WERI-Rb-1 (cell line): Measurements from ENCODE around the gene SCART1.
"Not testable (repeated sequence)": the region's sequence is repeated elsewhere in the genome, so short reads cannot be mapped to it uniquely, and the experiment has no call there.

Experiments used
- DNase-seq: peaks from one replicate; pipeline ENCODE4 v3.0.0-alpha.2; 2020
- H3K27ac ChIP-seq: fragments of 250-450 bp; sonication (Bioruptor Pico); 2 replicates; pipeline ENCODE4 v1.5.1; 2020; ENCODE audit warnings: mild to moderate bottlenecking, moderate library complexity
- H3K27me3 ChIP-seq: fragments of 250-450 bp; sonication (Bioruptor Pico); 2 replicates; pipeline ENCODE4 v1.5.1; 2021; ENCODE audit warnings: mild to moderate bottlenecking, low read depth, moderate library complexity; ENCODE audit not compliant: insufficient read depth, severe bottlenecking
- H3K36me3 ChIP-seq: fragments of 250-450 bp; sonication (Bioruptor Pico); 2 replicates; pipeline ENCODE4 v1.5.1; 2020; ENCODE audit warnings: mild to moderate bottlenecking, moderate library complexity
- H3K4me3 ChIP-seq: 2 replicates; pipeline ENCODE4 v1.5.1; 2011; ENCODE audit warnings: low read depth, mild to moderate bottlenecking, control low read depth, low read length
- H3K9me3 ChIP-seq: fragments of 250-450 bp; sonication (Bioruptor Pico); 2 replicates; pipeline ENCODE4 v1.5.1; 2021; ENCODE audit warnings: mild to moderate bottlenecking, moderate library complexity; ENCODE audit not compliant: severe bottlenecking
- CTCF ChIP-seq: IDR thresholded peaks from 2 replicates; pipeline ENCODE4 v1.5.1; 2011; ENCODE audit warnings: low read depth, mild to moderate bottlenecking, control low read depth, inconsistent platforms, low read length

SCART1 gene

GRCh38 chr10:133438711-133439273 lies 15.0 kb upstream of the SCART1 start:
- TF ChIP-seq CTCF, result peak; percentile 72
- peak; percentile 38 for DNase-seq
- H3K9me3 ChIP-seq, result no peaks in the 10 kb centered on the region
- no peak overlapping the region for H3K27ac ChIP-seq
- no peaks in the 10 kb centered on the region for H3K36me3 ChIP-seq
- H3K4me3 ChIP-seq, result no peak overlapping the region
- no peaks in the 10 kb centered on the region for H3K27me3 ChIP-seq

- TF ChIP-seq CTCF, result no peak
These were observed 14.0 kb upstream of the SCART1 start for GRCh38 chr10:133439517-133440461.

GRCh38 chr10:133440633-133441285 lies 13.0 kb upstream of the SCART1 start:
- no peaks in the 10 kb centered on the region for H3K36me3 ChIP-seq
- TF ChIP-seq CTCF, result no peak
- no peak overlapping the region for H3K27ac ChIP-seq
- no peak for DNase-seq
- no peaks in the 10 kb centered on the region for H3K27me3 ChIP-seq
- no peak overlapping the region for H3K4me3 ChIP-seq
- H3K9me3 ChIP-seq, result peaks cover 3% of the 10 kb centered on the region

More at GRCh38 chr10:133439517-133440461, 14.0 kb upstream of the SCART1 start:
- no peaks in the 10 kb centered on the region for H3K9me3 ChIP-seq
- H3K27me3 ChIP-seq, result no peaks in the 10 kb centered on the region
- H3K4me3 ChIP-seq, result no peak overlapping the region
- no peaks in the 10 kb centered on the region for H3K36me3 ChIP-seq
- H3K27ac ChIP-seq, result no peak overlapping the region
- peak; percentile 7 for DNase-seq

- not testable (repeated sequence) for H3K27me3 ChIP-seq, H3K9me3 ChIP-seq, DNase-seq, H3K36me3 ChIP-seq, H3K4me3 ChIP-seq, H3K27ac ChIP-seq
These were observed 12.4 kb upstream of the SCART1 start for GRCh38 chr10:133441356-133441755.

GRCh38 chr10:133441780-133442179 lies 12.0 kb upstream of the SCART1 start:
- Histone ChIP-seq H3K27me3 (no peaks in the 10 kb centered on the region), H3K36me3 (no peaks in the 10 kb centered on the region), H3K9me3 (peaks cover 6% of the 10 kb centered on the region), H3K27ac (no peak overlapping the region), H3K4me3 (no peak overlapping the region)
- peak; percentile 3 for DNase-seq
- no peak for TF ChIP-seq CTCF

GRCh38 chr10:133442191-133442966 lies 11.4 kb upstream of the SCART1 start:
- no peak overlapping the region for H3K27ac ChIP-seq
- H3K27me3 ChIP-seq, result no peaks in the 10 kb centered on the region
- no peaks in the 10 kb centered on the region for H3K36me3 ChIP-seq
- no peak overlapping the region for H3K4me3 ChIP-seq
- TF ChIP-seq CTCF, result no peak
- peaks cover 11% of the 10 kb centered on the region for H3K9me3 ChIP-seq
- DNase-seq, result no peak
